ENCODE measurements around the gene FBXW10B. TPM values are rescaled to one million over a fixed set of nuclear protein-coding genes. Genes with fewer than 3 reads are reported as not detected.

Gene FBXW10B
- total and polyA plus RNA-seq, 4 donors: 0.10 to 0.59 (median 0.42) TPM; not detected in 1

DNA sequence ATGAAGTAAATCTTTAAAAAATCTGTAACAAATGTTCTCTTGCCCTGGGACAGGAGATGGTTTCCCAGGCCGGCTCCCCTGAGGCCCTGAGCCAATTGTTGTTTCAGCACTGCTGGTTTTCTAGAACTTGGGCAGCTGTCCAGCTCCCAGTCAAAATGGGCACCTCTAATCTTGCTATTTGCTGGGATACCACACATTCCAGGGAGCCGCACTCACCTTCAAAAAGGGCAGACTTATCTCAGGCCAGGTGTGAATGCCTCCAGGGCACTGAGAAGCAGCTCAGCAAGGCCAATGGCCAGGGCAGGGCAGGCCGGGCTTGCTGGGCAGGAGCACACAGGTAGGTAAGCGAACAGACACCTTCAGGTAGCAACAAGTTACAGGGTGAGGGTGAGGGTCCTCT is 40.2 kb upstream of the FBXW10B start:
- Histone ChIP-seq H3K36me3 (ENCODE audit: control insufficient read depth in 4 of 4, insufficient read depth in 3 of 4, low read depth in 1 of 4, low read length in 3 of 4) (peaks cover 0 to 5% (median 1%) of the 10 kb centered on the region in 4 donors), H3K27me3 (ENCODE audit: control insufficient read depth in 4 of 4, insufficient read depth in 4 of 4, low read length in 3 of 4) (no peaks in the 10 kb centered on the region), H3K4me3 (ENCODE audit: low read depth in 1 of 3, low read length in 3 of 3) (no peak overlapping the region), H3K27ac (ENCODE audit: low read depth in 1 of 2, low read length in 2 of 2) (no peak overlapping the region), H3K4me1 (ENCODE audit: control insufficient read depth in 4 of 4, insufficient read depth in 4 of 4, low read length in 3 of 4) (no peaks in the 10 kb centered on the region), H3K9ac (ENCODE audit: low read depth in 1 of 2, low read length in 2 of 2) (no peak overlapping the region), H3K9me3 (ENCODE audit: control insufficient read depth in 4 of 4, low read length in 3 of 4) (no peaks in the 10 kb centered on the region)
- TF ChIP-seq GABPA (IDR thresholded peaks at IDR 0.05 in 1 of 2, conservative IDR thresholded peaks at IDR 0.05 in 1 of 2) (no peak), YY1 (IDR thresholded peaks at IDR 0.05) (no peak), NR2F2 (IDR thresholded peaks at IDR 0.05) (no peak), RAD21 (IDR thresholded peaks at IDR 0.05) (no peak), HNF4A (conservative IDR thresholded peaks at IDR 0.05) (no peak), JUND (IDR thresholded peaks at IDR 0.05) (no peak), FOXA1 (IDR thresholded peaks at IDR 0.05) (no peak), RXRA (IDR thresholded peaks at IDR 0.05) (no peak), HNF4G (IDR thresholded peaks at IDR 0.05) (no peak), SP1 (IDR thresholded peaks at IDR 0.05) (no peak), FOXA2 (IDR thresholded peaks at IDR 0.05) (no peak)
- TF ChIP-seq, protein P1, sequence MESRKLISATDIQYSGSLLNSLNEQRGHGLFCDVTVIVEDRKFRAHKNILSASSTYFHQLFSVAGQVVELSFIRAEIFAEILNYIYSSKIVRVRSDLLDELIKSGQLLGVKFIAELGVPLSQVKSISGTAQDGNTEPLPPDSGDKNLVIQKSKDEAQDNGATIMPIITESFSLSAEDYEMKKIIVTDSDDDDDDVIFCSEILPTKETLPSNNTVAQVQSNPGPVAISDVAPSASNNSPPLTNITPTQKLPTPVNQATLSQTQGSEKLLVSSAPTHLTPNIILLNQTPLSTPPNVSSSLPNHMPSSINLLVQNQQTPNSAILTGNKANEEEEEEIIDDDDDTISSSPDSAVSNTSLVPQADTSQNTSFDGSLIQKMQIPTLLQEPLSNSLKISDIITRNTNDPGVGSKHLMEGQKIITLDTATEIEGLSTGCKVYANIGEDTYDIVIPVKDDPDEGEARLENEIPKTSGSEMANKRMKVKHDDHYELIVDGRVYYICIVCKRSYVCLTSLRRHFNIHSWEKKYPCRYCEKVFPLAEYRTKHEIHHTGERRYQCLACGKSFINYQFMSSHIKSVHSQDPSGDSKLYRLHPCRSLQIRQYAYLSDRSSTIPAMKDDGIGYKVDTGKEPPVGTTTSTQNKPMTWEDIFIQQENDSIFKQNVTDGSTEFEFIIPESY (IDR thresholded peaks at IDR 0.05): no peak
- TF ChIP-seq, protein P2, sequence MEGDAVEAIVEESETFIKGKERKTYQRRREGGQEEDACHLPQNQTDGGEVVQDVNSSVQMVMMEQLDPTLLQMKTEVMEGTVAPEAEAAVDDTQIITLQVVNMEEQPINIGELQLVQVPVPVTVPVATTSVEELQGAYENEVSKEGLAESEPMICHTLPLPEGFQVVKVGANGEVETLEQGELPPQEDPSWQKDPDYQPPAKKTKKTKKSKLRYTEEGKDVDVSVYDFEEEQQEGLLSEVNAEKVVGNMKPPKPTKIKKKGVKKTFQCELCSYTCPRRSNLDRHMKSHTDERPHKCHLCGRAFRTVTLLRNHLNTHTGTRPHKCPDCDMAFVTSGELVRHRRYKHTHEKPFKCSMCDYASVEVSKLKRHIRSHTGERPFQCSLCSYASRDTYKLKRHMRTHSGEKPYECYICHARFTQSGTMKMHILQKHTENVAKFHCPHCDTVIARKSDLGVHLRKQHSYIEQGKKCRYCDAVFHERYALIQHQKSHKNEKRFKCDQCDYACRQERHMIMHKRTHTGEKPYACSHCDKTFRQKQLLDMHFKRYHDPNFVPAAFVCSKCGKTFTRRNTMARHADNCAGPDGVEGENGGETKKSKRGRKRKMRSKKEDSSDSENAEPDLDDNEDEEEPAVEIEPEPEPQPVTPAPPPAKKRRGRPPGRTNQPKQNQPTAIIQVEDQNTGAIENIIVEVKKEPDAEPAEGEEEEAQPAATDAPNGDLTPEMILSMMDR (IDR thresholded peaks at IDR 0.05; ENCODE audit: low read depth, low read length, missing input control): no peak
- TF ChIP-seq, protein P3, sequence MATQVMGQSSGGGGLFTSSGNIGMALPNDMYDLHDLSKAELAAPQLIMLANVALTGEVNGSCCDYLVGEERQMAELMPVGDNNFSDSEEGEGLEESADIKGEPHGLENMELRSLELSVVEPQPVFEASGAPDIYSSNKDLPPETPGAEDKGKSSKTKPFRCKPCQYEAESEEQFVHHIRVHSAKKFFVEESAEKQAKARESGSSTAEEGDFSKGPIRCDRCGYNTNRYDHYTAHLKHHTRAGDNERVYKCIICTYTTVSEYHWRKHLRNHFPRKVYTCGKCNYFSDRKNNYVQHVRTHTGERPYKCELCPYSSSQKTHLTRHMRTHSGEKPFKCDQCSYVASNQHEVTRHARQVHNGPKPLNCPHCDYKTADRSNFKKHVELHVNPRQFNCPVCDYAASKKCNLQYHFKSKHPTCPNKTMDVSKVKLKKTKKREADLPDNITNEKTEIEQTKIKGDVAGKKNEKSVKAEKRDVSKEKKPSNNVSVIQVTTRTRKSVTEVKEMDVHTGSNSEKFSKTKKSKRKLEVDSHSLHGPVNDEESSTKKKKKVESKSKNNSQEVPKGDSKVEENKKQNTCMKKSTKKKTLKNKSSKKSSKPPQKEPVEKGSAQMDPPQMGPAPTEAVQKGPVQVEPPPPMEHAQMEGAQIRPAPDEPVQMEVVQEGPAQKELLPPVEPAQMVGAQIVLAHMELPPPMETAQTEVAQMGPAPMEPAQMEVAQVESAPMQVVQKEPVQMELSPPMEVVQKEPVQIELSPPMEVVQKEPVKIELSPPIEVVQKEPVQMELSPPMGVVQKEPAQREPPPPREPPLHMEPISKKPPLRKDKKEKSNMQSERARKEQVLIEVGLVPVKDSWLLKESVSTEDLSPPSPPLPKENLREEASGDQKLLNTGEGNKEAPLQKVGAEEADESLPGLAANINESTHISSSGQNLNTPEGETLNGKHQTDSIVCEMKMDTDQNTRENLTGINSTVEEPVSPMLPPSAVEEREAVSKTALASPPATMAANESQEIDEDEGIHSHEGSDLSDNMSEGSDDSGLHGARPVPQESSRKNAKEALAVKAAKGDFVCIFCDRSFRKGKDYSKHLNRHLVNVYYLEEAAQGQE (IDR thresholded peaks at IDR 0.05): no peak
- TF ChIP-seq, protein P4, sequence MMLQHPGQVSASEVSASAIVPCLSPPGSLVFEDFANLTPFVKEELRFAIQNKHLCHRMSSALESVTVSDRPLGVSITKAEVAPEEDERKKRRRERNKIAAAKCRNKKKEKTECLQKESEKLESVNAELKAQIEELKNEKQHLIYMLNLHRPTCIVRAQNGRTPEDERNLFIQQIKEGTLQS (IDR thresholded peaks at IDR 0.05): no peak
- 87% methylated on average over 4 of the region's 4 CpGs for WGBS
- no peak for DNase-seq (ENCODE audit: low spot score)

DNA sequence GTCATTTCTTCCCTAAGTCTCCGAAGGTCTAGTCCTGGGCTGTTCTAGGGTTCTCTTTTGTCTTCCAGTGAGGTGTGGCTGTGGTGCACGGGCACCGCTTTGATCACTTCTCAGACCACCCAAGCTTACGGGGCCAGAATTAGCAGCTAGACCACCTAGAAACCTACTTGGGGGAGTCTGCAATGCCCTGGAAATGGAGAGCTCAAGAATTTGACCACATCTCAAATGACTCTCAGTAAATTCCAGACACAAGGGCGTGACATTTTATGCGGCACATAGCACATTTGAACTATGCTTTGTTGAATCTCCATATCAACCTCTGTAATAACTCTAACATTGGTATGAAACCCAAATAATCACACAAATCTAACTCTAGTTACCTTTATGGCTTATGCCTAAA is 39.7 kb upstream of the FBXW10B start:
- H3K27me3 ChIP-seq (ENCODE audit: control insufficient read depth in 4 of 4, insufficient read depth in 4 of 4, low read length in 3 of 4): no peaks in the 10 kb centered on the region
- H3K4me1 ChIP-seq (ENCODE audit: control insufficient read depth in 4 of 4, insufficient read depth in 4 of 4, low read length in 3 of 4): no peaks in the 10 kb centered on the region
- no peaks in the 10 kb centered on the region for H3K9me3 ChIP-seq (ENCODE audit: control insufficient read depth in 4 of 4, low read length in 3 of 4)
- no peak overlapping the region for H3K4me3 ChIP-seq (ENCODE audit: low read depth in 1 of 3, low read length in 3 of 3)
- 97% methylated on average over 6 of the region's 6 CpGs for WGBS
- H3K9ac ChIP-seq (ENCODE audit: low read depth in 1 of 2, low read length in 2 of 2): no peak overlapping the region
- no peak for DNase-seq (ENCODE audit: low spot score)
- peaks cover 0 to 5% (median 1%) of the 10 kb centered on the region in 4 donors for H3K36me3 ChIP-seq (ENCODE audit: control insufficient read depth in 4 of 4, insufficient read depth in 3 of 4, low read depth in 1 of 4, low read length in 3 of 4)
- H3K27ac ChIP-seq (ENCODE audit: low read depth in 1 of 2, low read length in 2 of 2): no peak overlapping the region
- no peak for TF ChIP-seq RXRA (IDR thresholded peaks at IDR 0.05)
- no peak for TF ChIP-seq RAD21 (IDR thresholded peaks at IDR 0.05)
- TF ChIP-seq, protein P2 (IDR thresholded peaks at IDR 0.05; ENCODE audit: low read depth, low read length, missing input control): no peak
- no peak for TF ChIP-seq GABPA (IDR thresholded peaks at IDR 0.05 in 1 of 2, conservative IDR thresholded peaks at IDR 0.05 in 1 of 2)
- no peak for TF ChIP-seq HNF4A (conservative IDR thresholded peaks at IDR 0.05)
- TF ChIP-seq SP1 (IDR thresholded peaks at IDR 0.05): no peak
- TF ChIP-seq, protein P1 (IDR thresholded peaks at IDR 0.05): no peak
- TF ChIP-seq, protein P3 (IDR thresholded peaks at IDR 0.05): no peak
- no peak for TF ChIP-seq HNF4G (IDR thresholded peaks at IDR 0.05)
- TF ChIP-seq NR2F2 (IDR thresholded peaks at IDR 0.05): no peak
- no peak for TF ChIP-seq FOXA1 (IDR thresholded peaks at IDR 0.05)

Measured in liver (tissue), 9 donors.